ENCODE data around the gene HEY2. TPM values are rescaled to one million over a fixed set of nuclear protein-coding genes. Genes with fewer than 3 reads are reported as not detected.

Gene HEY2
- total and polyA plus RNA-seq, 2 of the 8 experiments (the other 6 are each of a cell fraction or from before 2014, with no cell fraction given), result 9.1 to 16.2 TPM

DNA sequence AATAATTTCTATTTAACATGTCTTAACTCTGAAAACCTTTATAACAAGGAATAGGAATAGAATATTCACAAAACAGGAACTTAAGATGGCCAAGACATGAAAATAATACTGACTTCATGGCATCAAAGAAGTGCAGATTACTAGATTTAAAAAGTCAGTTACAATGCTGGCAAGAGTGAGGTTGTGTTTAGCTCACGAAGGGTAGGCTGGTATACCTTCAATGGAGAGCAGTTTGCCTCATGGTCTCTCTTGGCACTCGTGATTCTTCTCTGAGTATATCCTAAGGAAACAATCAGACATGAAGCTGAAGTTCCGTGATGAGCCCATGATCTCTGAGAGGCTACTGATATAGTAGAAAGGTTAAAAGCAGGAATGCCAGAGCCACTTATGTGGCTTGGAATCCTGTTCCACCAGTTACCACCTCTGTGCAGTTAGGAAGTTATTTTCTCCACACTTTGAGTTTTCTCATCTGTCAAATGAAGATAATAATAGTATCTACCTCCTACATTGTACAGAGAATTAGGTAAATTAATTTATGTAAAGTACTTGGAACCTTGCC lies 48.5 kb downstream of the HEY2 start:
- Histone ChIP-seq H2AK5ac (ENCODE audit: low read depth, low read length) (no peak overlapping the region), H3K27me3 (replicated peaks in 1 of 4; ENCODE audit: control insufficient read depth in 3 of 4, extremely low read depth in 1 of 4, insufficient read depth in 3 of 4, low read length in 3 of 4) (no peaks in the 10 kb centered on the region), H2BK120ac (replicated peaks; ENCODE audit: low read depth, low read length) (no peak overlapping the region), H3K56ac (replicated peaks; ENCODE audit: insufficient read length, low read depth, low read length) (no peak overlapping the region), H3K79me1 (ENCODE audit: low read depth, low read length) (no peaks in the 10 kb centered on the region), H4K20me1 (replicated peaks in 1 of 2; ENCODE audit: control insufficient read depth in 1 of 2, insufficient read depth in 2 of 2, low read length in 2 of 2) (peaks cover 0 to 2% of the 10 kb centered on the region in 2 experiments), H3K36me3 (ENCODE audit: control insufficient read depth in 2 of 4, insufficient read depth in 4 of 4, low read length in 3 of 4) (no peaks in the 10 kb centered on the region), H4K91ac (replicated peaks; ENCODE audit: insufficient read length, low read length) (no peak overlapping the region), H3K9me3 (ENCODE audit: insufficient read depth in 2 of 2, low read depth in 1 of 2, low read length in 1 of 2) (no peaks in the 10 kb centered on the region), H3K79me2 (ENCODE audit: control insufficient read depth in 1 of 2, insufficient read depth in 2 of 2, low read length in 2 of 2) (0 out of 4 replicates have a peak, but pooled peaks cover 0 to 5% of the 10 kb centered on the region in 2 experiments), H4K5ac (ENCODE audit: insufficient read length, low read depth, low read length) (no peak overlapping the region), H2AFZ (ENCODE audit: low read length) (no peak overlapping the region), H2BK12ac (ENCODE audit: low read depth, low read length) (no peak overlapping the region), H3K4me3 (ENCODE audit: extremely low read depth in 1 of 4, insufficient read depth in 2 of 4, low read depth in 3 of 4, low read length in 4 of 4) (no peak overlapping the region), H3K27ac (ENCODE audit: low read depth, low read length) (no peak overlapping the region), H3K14ac (ENCODE audit: insufficient read length) (no peak overlapping the region), H3K23me2 (ENCODE audit: low read depth, low read length) (no peaks in the 10 kb centered on the region), H2BK15ac (ENCODE audit: low read length) (no peak overlapping the region), H3K9ac (replicated peaks in 1 of 4; ENCODE audit: extremely low read depth in 1 of 4, low read depth in 3 of 4, low read length in 3 of 4) (no peak overlapping the region), H2BK20ac (ENCODE audit: low read length) (no peak overlapping the region), H3K23ac (ENCODE audit: insufficient read length) (no peak overlapping the region), H3K18ac (ENCODE audit: extremely low read depth, low read length) (no peak overlapping the region), H4K8ac (ENCODE audit: extremely low read depth, insufficient read depth, low read length) (no peak overlapping the region), H3K4me1 (replicated peaks in 1 of 4; ENCODE audit: control insufficient read depth in 3 of 4, insufficient read depth in 4 of 4, low read length in 3 of 4) (no peaks in the 10 kb centered on the region), H3K4ac (replicated peaks; ENCODE audit: insufficient read length, low read depth, low read length) (no peak overlapping the region), H3K4me2 (ENCODE audit: insufficient read depth in 1 of 2, low read depth in 2 of 2, low read length in 2 of 2) (no peak overlapping the region), H2BK5ac (ENCODE audit: low read depth, low read length) (no peak overlapping the region)
- TF ChIP-seq, protein P1, sequence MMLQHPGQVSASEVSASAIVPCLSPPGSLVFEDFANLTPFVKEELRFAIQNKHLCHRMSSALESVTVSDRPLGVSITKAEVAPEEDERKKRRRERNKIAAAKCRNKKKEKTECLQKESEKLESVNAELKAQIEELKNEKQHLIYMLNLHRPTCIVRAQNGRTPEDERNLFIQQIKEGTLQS (IDR thresholded peaks at IDR 0.05; ENCODE audit: insufficient read depth, low read depth, low read length), result no peak
- TF ChIP-seq RXRA (IDR thresholded peaks at IDR 0.05; ENCODE audit: insufficient read depth, low read depth, low read length) (no peak), BACH1 (IDR thresholded peaks at IDR 0.05; ENCODE audit: low read length) (no peak), CTBP2 (IDR thresholded peaks at IDR 0.05; ENCODE audit: borderline replicate concordance, insufficient read depth, insufficient read length, low read length) (no peak), POU5F1 (IDR thresholded peaks at IDR 0.05; ENCODE audit: low read depth, low read length) (no peak), NANOG (IDR thresholded peaks at IDR 0.05; ENCODE audit: insufficient read depth, low read depth, low read length, poor library complexity, severe bottlenecking) (no peak), RBBP5 (IDR thresholded peaks at IDR 0.05; ENCODE audit: borderline replicate concordance, low read depth, low read length) (no peak), NRF1 (IDR thresholded peaks at IDR 0.05; ENCODE audit: low read depth, low read length) (no peak), YY1 (IDR thresholded peaks at IDR 0.05; ENCODE audit: low read depth, low read length) (no peak)
- POLR2A ChIA-PET (ENCODE audit: partially characterized antibody), result interaction anchor here (1.2 to 1.7 kb wide), 2 partner anchors 16 to 188 kb away, joined by 3 to 7 read pairs; partner anchors contain the start of gene TRMT11
- no peak for DNase-seq (ENCODE audit: low read depth in 1 of 2, low spot score in 2 of 2)
- 78% methylated on average over 3 of the region's 3 CpGs; no CpG with 5 or more reads in 1 of the 2 experiments for WGBS, 2 experiments (ENCODE audit: extremely low coverage in 1 of 2, insufficient coverage in 1 of 2, insufficient read length in 1 of 2, insufficient replicate concordance in 2 of 2, low coverage in 1 of 2, low lambda C conversion rate in 2 of 2, missing lambda C conversion rate in 1 of 2)
- CTCF ChIA-PET (ENCODE audit: partially characterized antibody), result interaction anchor here (1.2 to 1.6 kb wide), 3 partner anchors 19 to 158 kb away, joined by 3 to 4 read pairs (median 3); partner anchors contain the start of gene HINT3
- FAIRE-seq, result no peak

Measured in H1 (cell line).